Stimulated activated CD8-positive, alpha-beta memory T cell treated with anti-CD3 and anti-CD28 coated beads, Interleukin-15, amount 100 ng/mL, for 24 hours (primary cell): ENCODE data around the gene SIX5.
"Not testable (repeated sequence)": the region's sequence is repeated elsewhere in the genome, so short reads cannot be mapped to it uniquely, and the experiment has no call there.

ENCODE experiments used
- DNase-seq: peaks from one replicate; pipeline ENCODE4 v3.0.0-alpha.2; 2020; ENCODE audit warnings: low read depth

Gene SIX5

GRCh38 chr19:45768984-45769782 is at the start of gene SIX5:
TSS of gene SIX5 (minus strand) at chr19:45769252. CDS start at chr19:45768844, 408 bp downstream.
- peak; percentile 73 for DNase-seq

- no peak for DNase-seq
Measured at GRCh38 chr19:45817725-45818301, 48.8 kb upstream of the SIX5 start.

DNA sequence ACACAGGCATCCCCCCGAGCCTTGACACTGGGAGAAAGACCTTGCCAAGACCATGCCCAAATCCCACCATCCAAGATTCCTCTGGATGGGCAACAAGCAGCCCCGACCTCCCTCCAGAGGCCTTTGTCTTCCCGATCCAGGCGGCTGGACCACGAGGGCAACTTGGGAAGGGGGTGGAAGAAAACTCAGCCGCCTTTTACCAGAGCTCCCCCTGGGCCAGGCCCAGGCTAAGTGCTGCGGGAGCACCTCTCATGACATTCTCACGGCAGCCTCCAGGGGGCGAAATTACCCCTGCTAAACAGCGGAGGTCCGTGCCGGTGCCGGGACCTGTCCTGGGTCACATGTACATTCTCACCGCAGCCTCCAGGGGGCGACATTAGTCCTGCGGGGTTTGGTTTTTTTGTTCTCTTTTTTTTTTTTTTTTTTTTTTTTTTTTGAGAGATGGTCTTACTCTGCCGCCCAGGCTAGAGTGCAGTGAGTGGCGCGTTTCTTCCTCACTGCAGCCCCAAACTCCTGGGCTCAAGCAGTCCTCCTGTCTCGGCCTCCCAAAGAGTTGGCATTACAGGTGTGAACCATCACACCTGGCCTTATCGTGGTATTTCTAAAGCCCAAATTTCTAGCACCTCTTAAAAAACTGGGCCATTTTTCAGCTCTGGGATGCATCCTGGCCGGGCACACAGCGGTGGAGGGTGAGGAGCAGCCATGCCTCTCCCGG is 48.1 kb upstream of the SIX5 start:
- DNase-seq = peak; percentile 94

DNA sequence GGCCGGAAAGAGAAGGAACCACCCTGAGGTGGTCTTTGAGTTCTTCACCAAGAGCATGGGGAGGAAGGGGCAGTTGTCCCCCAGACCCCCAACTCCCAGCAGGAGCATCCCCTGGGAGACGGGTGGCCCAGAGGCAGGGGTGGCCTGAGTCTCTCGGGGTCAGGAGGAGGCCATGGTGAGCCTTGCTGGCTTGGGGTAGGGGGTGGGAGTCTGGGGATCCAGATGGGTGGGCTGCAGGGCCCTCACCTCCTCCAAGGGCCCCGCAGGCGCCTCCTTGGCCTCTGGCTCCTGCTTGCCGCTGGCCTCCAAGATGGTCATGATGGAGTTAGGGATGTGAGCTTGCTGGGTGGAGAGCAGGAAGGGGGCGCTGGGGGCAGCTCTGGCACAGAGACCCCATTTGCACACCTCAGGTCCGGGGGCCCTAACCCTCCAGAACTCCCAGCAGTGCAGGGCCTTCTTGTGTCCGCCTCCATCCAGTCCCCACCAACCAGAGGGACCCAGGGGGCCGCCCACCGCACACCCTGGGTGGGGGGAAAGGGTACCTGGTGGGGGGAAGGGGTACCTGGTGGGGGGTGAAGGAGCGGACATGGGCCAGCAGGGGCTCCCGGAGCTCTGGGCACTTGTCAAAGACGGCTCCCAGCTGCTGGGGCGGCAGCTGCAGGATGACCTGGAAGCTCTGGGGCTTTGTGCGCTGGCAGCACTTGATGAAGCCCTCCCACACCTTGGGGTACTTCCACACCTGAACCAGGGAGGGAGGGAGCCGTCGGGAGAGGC is 47.4 kb upstream of the SIX5 start:
- DNase-seq = no peak

DNA sequence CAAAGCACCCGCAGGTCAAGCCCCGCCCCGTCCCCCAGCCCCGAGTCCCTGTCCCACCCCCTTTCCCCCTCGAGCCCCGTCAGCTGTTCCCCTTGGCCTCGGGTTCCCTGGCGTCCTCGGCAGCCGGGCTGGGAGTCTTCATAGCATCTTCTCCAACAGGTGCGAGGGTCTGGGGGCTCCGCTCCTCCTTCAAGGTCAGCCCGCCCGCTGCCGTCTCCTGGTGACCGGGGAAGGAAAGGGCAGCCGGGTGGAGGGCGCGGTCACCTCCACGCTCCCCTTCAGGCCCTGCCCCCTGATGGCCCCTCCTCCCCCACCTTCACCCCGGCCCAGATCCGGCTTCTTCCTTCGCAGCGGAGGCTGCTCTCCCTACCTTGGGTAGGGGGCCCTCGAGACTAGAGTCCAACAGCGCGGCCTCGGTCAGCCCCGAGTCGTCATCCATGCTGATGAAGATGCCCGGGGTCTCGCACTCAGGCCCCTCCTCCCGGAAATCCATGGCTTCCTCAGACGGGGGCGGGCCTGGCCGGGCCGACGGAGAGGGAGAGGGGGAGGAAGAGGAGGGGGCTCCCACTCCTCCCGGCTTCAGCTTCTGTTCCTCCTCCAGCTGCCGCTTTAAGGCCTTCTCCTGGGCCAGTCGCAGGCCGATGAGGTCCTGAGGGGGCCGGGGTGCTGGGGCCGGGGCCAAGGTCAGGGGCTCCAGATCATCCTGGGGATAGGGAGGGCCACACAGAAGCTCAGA is 46.6 kb upstream of the SIX5 start:
- DNase-seq = no peak

- DNase-seq = no peak
Measured at GRCh38 chr19:45814851-45815480, 45.9 kb upstream of the SIX5 start, which contains the start of gene RSPH6A. TSS of gene RSPH6A (minus strand) at chr19:45815308. CDS start at chr19:45815176, 132 bp downstream.

- DNase-seq = no peak
Measured at GRCh38 chr19:45814166-45814780, 45.2 kb upstream of the SIX5 start.

DNA sequence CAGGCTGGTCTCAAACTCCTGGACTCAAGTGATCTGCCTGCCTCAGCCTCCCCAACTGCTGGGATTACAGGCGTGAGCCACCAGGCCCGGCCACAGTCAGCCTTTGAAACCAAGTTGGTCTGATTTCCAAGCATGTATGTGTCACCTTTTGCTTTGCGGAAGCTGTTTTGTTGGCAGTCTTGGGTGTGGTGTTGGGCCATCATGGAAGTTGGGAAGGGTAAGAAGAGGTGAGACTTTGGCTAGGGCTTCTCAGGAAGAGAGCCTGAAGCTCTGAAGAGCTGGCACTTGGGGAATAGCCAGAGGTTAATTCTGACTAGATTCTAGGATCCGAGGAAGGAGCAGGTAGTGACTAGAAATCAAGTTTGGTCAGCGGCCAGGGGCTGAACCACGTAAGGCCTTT is 43.2 kb upstream of the SIX5 start:
- no peak for DNase-seq

DNA sequence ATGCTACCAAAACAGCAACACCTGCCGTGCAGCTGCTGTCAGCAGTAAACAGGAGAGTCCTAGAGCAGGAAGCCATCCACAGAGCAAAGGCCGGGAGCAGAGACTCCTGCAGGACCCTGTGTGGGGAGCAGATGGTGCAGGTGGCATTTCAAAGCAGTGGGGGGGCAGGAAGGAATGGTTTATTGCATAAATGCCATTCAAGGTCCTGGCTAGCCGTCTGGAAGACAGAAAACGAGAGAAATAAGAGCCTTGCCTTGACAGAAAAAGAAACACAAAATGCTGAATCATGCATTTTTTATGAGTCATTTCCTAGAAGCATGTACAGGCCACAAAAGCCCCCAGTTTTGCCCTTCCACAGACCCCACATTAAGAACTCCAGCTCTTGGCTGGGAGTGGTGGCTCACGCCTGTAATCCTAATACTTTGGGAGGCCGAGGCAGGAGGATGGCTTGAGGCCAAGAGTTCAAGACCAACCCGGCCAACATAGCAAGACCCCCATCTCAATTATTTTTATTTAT is 40.6 kb upstream of the SIX5 start:
- no peak for DNase-seq

GRCh38 chr19:45805719-45806118 is 36.7 kb upstream of the SIX5 start:
- DNase-seq = no peak

DNA sequence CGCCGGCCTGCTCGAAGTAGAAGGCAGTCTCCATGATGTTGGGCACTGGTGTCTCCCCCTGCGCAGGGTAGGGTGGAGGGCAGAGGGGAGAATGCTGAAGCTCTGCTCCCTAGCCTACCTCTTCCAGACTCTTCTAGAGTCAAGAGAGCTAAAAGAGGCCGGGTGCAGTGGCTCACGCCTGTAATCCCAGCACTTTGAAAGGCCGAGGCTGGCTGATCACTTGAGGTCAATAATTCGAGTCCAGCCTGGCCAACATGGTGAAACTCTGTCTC is 35.8 kb upstream of the SIX5 start:
- no peak for DNase-seq

GRCh38 chr19:45804140-45804958 is 35.3 kb upstream of the SIX5 start:
- DNase-seq = no peak

GRCh38 chr19:45801603-45802175 is 32.6 kb upstream of the SIX5 start:
- no peak for DNase-seq

DNA sequence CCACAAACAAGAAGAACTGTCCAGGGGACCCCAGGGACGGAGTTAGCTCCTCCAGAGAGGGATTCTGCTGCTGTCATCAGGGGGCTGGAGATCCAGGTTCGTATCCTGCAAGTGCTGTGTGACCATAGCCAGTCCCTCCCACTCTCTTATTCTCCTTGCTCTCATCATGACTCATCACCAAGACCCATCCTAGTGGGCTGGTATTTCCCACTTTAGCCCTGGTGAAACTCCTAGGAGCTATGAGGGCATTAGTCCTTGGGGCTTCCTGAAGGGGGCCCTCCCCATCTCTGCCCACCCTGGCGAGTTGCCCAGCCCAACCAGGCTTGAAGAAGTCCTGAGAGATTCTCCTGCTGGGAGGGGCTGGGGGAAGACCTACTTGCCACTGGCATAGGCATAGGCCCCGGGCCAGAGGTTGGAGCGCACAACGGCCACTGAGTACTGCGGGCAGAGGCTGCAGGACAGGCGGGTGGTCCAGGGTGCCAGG is 31.1 kb upstream of the SIX5 start:
- no peak for DNase-seq

DNA sequence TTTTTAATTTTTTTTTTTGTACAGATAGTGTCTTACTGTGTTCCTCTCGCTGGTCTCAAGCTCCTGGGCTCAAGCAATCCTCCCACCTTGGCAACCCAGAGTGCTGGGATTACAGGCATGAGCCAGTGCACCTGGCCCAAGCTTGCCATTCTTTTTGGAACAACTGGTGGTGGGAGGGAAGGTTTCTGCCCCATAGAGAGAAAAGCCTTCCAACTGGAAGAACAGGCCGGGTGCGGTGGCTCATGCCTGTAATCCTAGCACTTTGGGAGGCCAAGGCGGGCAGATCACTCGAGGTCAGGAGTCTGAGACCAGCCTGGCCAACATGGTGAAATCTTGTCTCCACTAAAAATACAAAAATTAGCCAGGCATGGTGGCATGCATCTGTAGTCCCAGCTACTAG is 30.5 kb upstream of the SIX5 start:
- DNase-seq = not testable (repeated sequence)

GRCh38 chr19:45798995-45799517 is 30.0 kb upstream of the SIX5 start:
- peak; percentile 30 for DNase-seq

- no peak for DNase-seq
Measured at GRCh38 chr19:45794627-45795026, 25.6 kb upstream of the SIX5 start.

GRCh38 chr19:45793876-45794275 is 24.8 kb upstream of the SIX5 start:
- no peak for DNase-seq

DNA sequence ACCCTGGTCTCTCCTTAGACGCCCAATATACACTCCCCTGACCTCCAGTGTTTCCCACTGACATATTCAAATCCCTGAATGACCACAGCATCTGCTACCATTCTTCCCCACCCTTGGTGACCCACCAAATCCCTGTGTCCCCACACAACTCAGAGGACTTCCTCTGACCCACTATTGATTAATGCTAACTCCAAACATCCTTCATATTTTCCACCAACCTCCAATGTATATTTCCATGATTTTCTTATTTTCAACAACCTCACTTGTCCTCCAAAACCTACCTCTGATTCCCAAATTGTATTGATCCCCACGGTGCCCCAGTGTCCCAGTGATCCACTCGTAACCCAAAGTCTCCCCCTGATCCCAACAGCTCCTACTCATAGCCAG is 24.1 kb upstream of the SIX5 start:
- no peak for DNase-seq
